WTC11 (cell line): ENCODE results near the gene TRAPPC11. TPM values are rescaled to one million over a fixed set of nuclear protein-coding genes. Genes with fewer than 3 reads are reported as not detected.

Experiments
- ATAC-seq: fragments of 200-7000 bp; cut with Tn5 transposase; 2 replicates; pipeline ENCODE4 v1.10.0; 2021; ENCODE audit warnings: mild to moderate bottlenecking, moderate library complexity
- CTCF ChIA-PET: fragments of 300-600 bp; sonication (Branson Sonifier 250); formaldehyde crosslinking; loops from one replicate; lab custom pipeline; 2021; ENCODE audit warnings: antibody characterized with exemption; lab: Charles Lee
- POLR2A ChIA-PET: fragments of 350-600 bp; sonication (Branson Sonifier 250); formaldehyde crosslinking; loops from one replicate; lab custom pipeline; 2021; ENCODE audit warnings: antibody characterized with exemption; lab: Charles Lee
- DNase-seq: peaks from one replicate; pipeline ENCODE4 v3.0.0; 2021; ENCODE audit warnings: low spot score
- H3K27ac Mint-ChIP-seq: 2 replicates; pipeline ENCODE4 v1.8.0; 2021; ENCODE audit warnings: mixed read lengths
- H3K27me3 Mint-ChIP-seq: 2 replicates; pipeline ENCODE4 v1.8.0; 2021; ENCODE audit warnings: low read depth, mild to moderate bottlenecking, moderate library complexity, mixed read lengths
- H3K36me3 Mint-ChIP-seq: 2 replicates; pipeline ENCODE4 v1.8.0; 2021; ENCODE audit warnings: mixed read lengths
- H3K4me1 Mint-ChIP-seq: 2 replicates; pipeline ENCODE4 v1.8.0; 2022; ENCODE audit warnings: mixed read lengths
- H3K4me3 Mint-ChIP-seq: 2 replicates; pipeline ENCODE4 v1.8.0; 2021; ENCODE audit warnings: mild to moderate bottlenecking, moderate library complexity, mixed read lengths
- H3K9me3 Mint-ChIP-seq: 2 replicates; pipeline ENCODE4 v1.8.0; 2021; ENCODE audit warnings: mixed read lengths
- ELF4 ChIP-seq: sonication (generic); formaldehyde crosslinking; IDR thresholded peaks from 2 replicates; pipeline ENCODE4 v1.8.1; 2022; ENCODE audit warnings: low read depth, mild to moderate bottlenecking, moderate library complexity, missing genetic modification reagents
- GABPB1 ChIP-seq: sonication (generic); formaldehyde crosslinking; IDR thresholded peaks from 2 replicates; pipeline ENCODE4 v1.8.1; 2023; ENCODE audit warnings: mild to moderate bottlenecking, missing genetic modification reagents
- MXD4 ChIP-seq: fragments of 250-450 bp; sonication (Bioruptor Pico); IDR thresholded peaks from 2 replicates; pipeline ENCODE4 v1.8.0; 2021; ENCODE audit warnings: mild to moderate bottlenecking, moderate library complexity, borderline replicate concordance
- MYBL2 ChIP-seq: sonication (generic); formaldehyde crosslinking; IDR thresholded peaks from 2 replicates; pipeline ENCODE4 v1.8.1; 2023; ENCODE audit warnings: mild to moderate bottlenecking, moderate library complexity, missing genetic modification reagents
- NR2C2 ChIP-seq: sonication (generic); formaldehyde crosslinking; IDR thresholded peaks from 2 replicates; pipeline ENCODE4 v1.8.0; 2022; ENCODE audit warnings: mild to moderate bottlenecking, missing genetic modification reagents
- PRRX2 ChIP-seq: fragments of 250-450 bp; sonication (Bioruptor Pico); IDR thresholded peaks from 2 replicates; pipeline ENCODE4 v1.8.0; 2021; ENCODE audit warnings: mild to moderate bottlenecking
- ZNF121 ChIP-seq: sonication (generic); formaldehyde crosslinking; IDR thresholded peaks from 2 replicates; pipeline ENCODE4 v1.8.0; 2023; ENCODE audit warnings: missing genetic modification reagents
- ZNF232 ChIP-seq: sonication (generic); formaldehyde crosslinking; IDR thresholded peaks from 2 replicates; pipeline ENCODE4 v1.8.0; 2022; ENCODE audit warnings: mild to moderate bottlenecking, missing genetic modification reagents
- ZNF416 ChIP-seq: fragments of 250-450 bp; sonication (Bioruptor Pico); IDR thresholded peaks from 2 replicates; pipeline ENCODE4 v1.9.0; 2021; ENCODE audit warnings: mild to moderate bottlenecking, inconsistent platforms
- total RNA-seq: library from RNA; stranded (reverse); gene quantifications from 3 replicates; pipeline ENCODE4 v1.2.3, GENCODE V29; 2021
- TF ChIP-seq, protein P1 (sequence below): fragments of 250-450 bp; sonication (Bioruptor Pico); conservative IDR thresholded peaks from 2 replicates; pipeline ENCODE4 v1.9.0; 2021; ENCODE audit warnings: mild to moderate bottlenecking
- TF ChIP-seq, protein P2 (sequence below): fragments of 250-450 bp; sonication (Bioruptor Pico); IDR thresholded peaks from 2 replicates; pipeline ENCODE4 v2.1.2; 2022; ENCODE audit warnings: mild to moderate bottlenecking, moderate library complexity
- TF ChIP-seq, protein P3 (sequence below): sonication (generic); formaldehyde crosslinking; IDR thresholded peaks from 2 replicates; pipeline ENCODE4 v1.8.0; 2022; ENCODE audit warnings: missing genetic modification reagents
- TF ChIP-seq, protein P4 (sequence below): sonication (generic); formaldehyde crosslinking; IDR thresholded peaks from 2 replicates; pipeline ENCODE4 v1.8.1; 2023; ENCODE audit warnings: mild to moderate bottlenecking, missing genetic modification reagents

TRAPPC11 gene
- total RNA-seq, 1 experiment from 2014 or later, result 33.6 TPM

DNA sequence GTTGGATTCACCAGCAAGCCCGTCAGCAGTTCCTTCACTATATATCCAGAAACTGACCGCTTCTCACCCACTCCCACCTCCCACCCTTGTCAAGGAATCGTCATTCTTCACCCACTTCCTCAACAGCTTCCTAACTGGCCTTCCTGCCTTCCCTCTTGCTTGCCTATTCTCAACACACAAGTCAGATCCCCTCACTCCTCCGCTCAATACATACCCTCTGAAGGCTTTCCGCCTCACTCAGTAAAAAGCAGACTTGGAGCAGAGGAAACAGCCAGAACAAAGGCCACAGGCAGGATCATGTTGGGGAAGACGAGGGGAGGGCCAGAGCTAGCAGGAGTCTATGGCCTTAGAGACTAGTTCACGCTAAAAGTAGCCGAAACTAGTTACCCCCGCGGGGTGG, 23.8 kb upstream of the TRAPPC11 start (continued):
- TF ChIP-seq, protein P1, sequence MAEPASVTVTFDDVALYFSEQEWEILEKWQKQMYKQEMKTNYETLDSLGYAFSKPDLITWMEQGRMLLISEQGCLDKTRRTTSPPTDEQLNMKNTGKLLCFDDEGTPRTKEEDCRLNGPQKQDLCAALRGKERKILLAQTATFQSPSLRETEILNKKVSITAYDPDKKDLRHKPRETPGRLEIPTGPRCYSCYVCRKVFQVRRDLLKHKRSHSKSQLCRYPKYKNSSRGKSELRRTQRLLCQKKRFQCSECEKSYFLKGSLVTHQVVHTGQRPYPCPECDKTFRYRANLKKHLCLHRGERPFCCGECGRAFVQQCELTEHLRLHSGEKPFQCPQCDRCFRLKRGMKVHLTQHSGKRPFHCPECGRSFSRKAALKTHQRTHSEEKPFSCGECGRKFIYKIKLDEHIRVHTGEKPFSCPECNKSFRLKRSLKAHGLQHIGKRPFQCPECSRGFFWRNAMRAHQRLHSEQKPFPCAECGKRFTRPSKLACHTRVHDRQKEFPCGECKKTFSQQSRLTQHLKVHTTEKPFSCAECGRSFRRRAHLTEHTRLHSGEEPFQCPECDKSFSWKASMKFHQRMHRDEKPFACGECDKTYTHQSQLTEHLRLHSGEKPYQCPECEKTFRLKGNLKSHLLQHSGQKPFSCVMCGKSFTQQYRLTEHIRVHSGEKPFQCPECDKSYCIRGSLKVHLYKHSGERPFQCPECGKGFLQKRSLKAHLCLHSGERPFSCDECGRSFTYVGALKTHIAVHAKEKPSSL (CRISPR knock-in tag), result no peak
- TF ChIP-seq, protein P2, sequence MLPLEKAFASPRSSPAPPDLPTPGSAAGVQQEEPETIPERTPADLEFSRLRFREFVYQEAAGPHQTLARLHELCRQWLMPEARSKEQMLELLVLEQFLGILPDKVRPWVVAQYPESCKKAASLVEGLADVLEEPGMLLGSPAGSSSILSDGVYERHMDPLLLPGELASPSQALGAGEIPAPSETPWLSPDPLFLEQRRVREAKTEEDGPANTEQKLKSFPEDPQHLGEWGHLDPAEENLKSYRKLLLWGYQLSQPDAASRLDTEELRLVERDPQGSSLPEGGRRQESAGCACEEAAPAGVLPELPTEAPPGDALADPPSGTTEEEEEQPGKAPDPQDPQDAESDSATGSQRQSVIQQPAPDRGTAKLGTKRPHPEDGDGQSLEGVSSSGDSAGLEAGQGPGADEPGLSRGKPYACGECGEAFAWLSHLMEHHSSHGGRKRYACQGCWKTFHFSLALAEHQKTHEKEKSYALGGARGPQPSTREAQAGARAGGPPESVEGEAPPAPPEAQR, result no peak
- TF ChIP-seq, protein P3, sequence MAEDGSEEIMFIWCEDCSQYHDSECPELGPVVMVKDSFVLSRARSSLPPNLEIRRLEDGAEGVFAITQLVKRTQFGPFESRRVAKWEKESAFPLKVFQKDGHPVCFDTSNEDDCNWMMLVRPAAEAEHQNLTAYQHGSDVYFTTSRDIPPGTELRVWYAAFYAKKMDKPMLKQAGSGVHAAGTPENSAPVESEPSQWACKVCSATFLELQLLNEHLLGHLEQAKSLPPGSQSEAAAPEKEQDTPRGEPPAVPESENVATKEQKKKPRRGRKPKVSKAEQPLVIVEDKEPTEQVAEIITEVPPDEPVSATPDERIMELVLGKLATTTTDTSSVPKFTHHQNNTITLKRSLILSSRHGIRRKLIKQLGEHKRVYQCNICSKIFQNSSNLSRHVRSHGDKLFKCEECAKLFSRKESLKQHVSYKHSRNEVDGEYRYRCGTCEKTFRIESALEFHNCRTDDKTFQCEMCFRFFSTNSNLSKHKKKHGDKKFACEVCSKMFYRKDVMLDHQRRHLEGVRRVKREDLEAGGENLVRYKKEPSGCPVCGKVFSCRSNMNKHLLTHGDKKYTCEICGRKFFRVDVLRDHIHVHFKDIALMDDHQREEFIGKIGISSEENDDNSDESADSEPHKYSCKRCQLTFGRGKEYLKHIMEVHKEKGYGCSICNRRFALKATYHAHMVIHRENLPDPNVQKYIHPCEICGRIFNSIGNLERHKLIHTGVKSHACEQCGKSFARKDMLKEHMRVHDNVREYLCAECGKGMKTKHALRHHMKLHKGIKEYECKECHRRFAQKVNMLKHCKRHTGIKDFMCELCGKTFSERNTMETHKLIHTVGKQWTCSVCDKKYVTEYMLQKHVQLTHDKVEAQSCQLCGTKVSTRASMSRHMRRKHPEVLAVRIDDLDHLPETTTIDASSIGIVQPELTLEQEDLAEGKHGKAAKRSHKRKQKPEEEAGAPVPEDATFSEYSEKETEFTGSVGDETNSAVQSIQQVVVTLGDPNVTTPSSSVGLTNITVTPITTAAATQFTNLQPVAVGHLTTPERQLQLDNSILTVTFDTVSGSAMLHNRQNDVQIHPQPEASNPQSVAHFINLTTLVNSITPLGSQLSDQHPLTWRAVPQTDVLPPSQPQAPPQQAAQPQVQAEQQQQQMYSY (CRISPR knock-in tag), result no peak

DNA sequence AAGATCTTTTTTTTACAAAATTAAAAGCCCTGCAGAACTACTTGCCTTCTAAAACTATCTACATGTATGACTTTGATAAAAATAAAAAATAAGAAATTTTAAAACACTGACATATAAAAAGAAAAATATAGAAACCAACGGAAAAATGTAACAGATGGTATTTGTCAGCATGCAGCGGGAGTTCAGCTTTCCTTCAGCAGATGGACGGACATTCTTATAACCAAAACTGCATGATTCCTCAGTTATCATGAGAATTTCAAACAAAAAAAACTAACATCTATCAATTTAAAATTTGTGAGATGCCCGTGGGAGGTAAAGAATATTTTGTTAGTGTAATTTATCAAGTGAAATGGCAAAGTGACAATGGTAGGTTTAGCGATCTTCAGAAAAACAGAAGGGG, 23.4 kb upstream of the TRAPPC11 start:
- ATAC-seq (no peak), DNase-seq (no peak)
- peak overlapping the region; percentile 80 for H3K27ac Mint-ChIP-seq
- no peak overlapping the region for H3K4me3 Mint-ChIP-seq
- ChIA-PET POLR2A (no interaction called here), CTCF (interaction anchor here (0.5 kb wide), 1 partner anchor 360 kb away, joined by 3 read pairs; no protein-coding TSS in a partner anchor)
- TF ChIP-seq NR2C2 (CRISPR knock-in tag), result no peak
- no peaks in the 10 kb centered on the region for H3K9me3 Mint-ChIP-seq
- no peaks in the 10 kb centered on the region for H3K36me3 Mint-ChIP-seq
- H3K27me3 Mint-ChIP-seq, result no peaks in the 10 kb centered on the region
- peaks cover 37% of the 10 kb centered on the region for H3K4me1 Mint-ChIP-seq

DNA sequence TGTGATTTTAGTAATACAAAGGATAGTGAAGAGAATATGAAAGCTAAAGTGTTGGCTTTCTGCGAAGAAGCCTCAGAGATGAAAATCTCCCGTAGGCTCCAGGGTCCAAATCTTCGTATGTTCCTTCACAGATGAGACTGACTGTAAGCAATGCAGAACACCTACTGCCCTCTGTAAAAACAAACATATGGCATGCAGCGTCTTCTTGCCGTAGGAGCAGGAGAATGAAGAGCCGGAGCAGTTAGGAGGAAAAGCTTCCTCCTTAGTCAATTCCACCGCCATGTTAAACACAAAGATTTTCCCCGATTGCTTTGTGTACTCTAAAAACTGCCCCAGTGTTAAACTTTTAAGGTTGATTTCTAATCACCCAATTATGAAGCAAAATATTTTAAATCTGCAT, 22.6 kb upstream of the TRAPPC11 start:
- Mint-ChIP-seq H3K27ac (peak overlapping the region; percentile 80), H3K4me1 (peaks cover 37% of the 10 kb centered on the region), H3K9me3 (no peaks in the 10 kb centered on the region), H3K36me3 (no peaks in the 10 kb centered on the region), H3K27me3 (no peaks in the 10 kb centered on the region), H3K4me3 (peak overlapping the region; percentile 10; the same call in 1 of the 2 replicates)
- ChIA-PET POLR2A (no interaction called here), CTCF (interaction anchor here (0.8 kb wide), 2 partner anchors 23 to 131 kb away, joined by 3 read pairs; no protein-coding TSS in a partner anchor)
- no peak for TF ChIP-seq ZNF121 (CRISPR knock-in tag)
- TF ChIP-seq, protein P4, sequence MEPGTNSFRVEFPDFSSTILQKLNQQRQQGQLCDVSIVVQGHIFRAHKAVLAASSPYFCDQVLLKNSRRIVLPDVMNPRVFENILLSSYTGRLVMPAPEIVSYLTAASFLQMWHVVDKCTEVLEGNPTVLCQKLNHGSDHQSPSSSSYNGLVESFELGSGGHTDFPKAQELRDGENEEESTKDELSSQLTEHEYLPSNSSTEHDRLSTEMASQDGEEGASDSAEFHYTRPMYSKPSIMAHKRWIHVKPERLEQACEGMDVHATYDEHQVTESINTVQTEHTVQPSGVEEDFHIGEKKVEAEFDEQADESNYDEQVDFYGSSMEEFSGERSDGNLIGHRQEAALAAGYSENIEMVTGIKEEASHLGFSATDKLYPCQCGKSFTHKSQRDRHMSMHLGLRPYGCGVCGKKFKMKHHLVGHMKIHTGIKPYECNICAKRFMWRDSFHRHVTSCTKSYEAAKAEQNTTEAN (CRISPR knock-in tag), result no peak
- TF ChIP-seq MYBL2 (CRISPR knock-in tag), result no peak
- TF ChIP-seq PRRX2 (CRISPR knock-in tag), result no peak
- TF ChIP-seq GABPB1 (CRISPR knock-in tag), result no peak
- no peak for TF ChIP-seq MXD4
- TF ChIP-seq ZNF232 (CRISPR knock-in tag), result no peak
- no peak for TF ChIP-seq ELF4 (CRISPR knock-in tag)
- no peak for TF ChIP-seq ZNF416 (CRISPR knock-in tag)
- ATAC-seq, result peak; percentile 32
- no peak for DNase-seq
